OCI-M2 (cell line): ENCODE measurements around the gene ATP7A.
"Not testable (repeated sequence)": the region's sequence is repeated elsewhere in the genome, so short reads cannot be mapped to it uniquely, and the experiment has no call there.

Source experiments
- DNase-seq: peaks from one replicate; lab custom pipeline; 2025; ENCODE audit not compliant: unreplicated experiment; lab: John Stamatoyannopoulos, UW

The ATP7A gene

DNA sequence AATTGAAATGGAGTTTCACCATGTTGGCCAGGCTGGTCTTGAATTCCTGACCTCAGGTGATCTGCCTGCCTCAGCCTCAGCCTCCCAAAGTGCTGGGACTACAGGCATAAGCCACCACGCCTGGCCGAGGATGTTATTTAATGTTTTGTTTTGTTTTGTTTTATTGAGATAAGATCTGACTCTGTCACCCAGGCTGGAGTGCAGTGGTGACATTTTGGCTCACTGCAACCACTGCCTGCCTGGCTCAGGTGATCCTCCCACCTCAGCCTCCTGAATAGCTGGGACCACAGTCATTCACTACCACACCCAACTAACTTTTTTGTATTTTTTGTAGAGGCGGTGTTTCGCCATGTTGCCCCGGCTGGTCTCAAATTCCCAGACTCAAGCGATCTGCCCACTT lies 34.5 kb downstream of the ATP7A start:
- DNase-seq = not testable (repeated sequence)

GRCh38 chrX:77945910-77946545 lies 35.5 kb downstream of the ATP7A start:
- DNase-seq = no peak

- DNase-seq = no peak
These were observed 36.1 kb downstream of the ATP7A start for GRCh38 chrX:77946571-77946970.

DNA sequence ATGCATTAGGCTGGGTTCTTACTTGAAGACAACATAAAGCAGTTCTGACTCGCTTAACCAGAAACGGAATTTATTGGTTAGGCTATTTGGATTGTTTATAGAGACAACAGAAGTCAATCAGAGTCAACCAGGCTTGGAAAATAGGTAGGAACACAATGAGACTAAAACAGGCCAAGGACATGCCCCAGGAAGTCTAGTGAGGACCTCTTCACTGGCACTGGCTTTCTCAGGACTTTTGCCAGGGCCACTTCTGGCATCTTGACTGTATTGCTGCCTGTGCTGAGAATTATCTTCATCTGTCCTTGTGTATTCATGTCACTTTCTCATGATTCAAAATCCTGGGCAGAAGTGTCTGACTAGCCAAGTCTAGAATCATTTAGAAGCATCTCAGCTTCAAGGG lies 39.3 kb downstream of the ATP7A start:
- no peak for DNase-seq

DNA sequence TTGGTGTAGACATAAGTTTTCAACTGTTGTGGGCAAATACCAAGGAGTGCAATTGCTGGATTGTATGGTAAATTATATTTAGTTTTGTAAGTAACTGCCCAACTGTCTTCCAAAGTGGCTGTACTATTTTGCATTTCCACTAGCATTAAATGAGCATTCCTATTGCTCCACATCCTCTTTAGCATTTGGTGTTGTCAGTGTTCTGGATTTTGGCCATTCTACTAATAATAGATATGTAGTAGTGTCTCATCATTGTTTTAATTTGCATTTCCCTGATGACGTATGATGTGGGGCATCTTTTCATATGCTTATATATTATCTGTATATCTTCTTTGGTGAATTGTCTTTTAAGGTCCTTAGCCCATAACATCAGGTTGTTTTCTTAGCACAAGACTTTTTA lies 41.7 kb downstream of the ATP7A start:
- DNase-seq = no peak

GRCh38 chrX:77953302-77953701 lies 42.8 kb downstream of the ATP7A start:
- DNase-seq = no peak

- no peak for DNase-seq
These were observed 43.2 kb downstream of the ATP7A start for GRCh38 chrX:77953708-77954107.

DNA sequence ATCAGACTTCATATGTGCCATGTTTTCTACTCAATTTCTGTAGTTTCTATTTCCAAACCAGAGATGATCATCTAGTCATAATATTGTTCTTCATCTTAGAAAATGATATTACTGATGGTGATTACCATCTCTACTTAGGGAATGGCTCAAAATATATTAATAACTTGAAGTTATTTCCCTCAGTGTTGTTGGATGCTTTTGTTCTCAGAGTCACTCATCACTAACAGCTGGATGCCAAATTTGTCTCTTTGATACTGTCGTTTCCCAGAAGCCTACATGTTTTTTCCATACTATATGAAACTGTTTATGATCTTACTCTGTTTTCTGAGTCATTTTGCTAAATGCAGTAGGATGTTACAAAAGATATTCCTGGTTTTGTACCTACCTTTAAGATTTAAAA lies 50.1 kb downstream of the ATP7A start:
- no peak for DNase-seq

- DNase-seq = no peak
These were observed 50.6 kb downstream of the ATP7A start for GRCh38 chrX:77961063-77961462.

DNA sequence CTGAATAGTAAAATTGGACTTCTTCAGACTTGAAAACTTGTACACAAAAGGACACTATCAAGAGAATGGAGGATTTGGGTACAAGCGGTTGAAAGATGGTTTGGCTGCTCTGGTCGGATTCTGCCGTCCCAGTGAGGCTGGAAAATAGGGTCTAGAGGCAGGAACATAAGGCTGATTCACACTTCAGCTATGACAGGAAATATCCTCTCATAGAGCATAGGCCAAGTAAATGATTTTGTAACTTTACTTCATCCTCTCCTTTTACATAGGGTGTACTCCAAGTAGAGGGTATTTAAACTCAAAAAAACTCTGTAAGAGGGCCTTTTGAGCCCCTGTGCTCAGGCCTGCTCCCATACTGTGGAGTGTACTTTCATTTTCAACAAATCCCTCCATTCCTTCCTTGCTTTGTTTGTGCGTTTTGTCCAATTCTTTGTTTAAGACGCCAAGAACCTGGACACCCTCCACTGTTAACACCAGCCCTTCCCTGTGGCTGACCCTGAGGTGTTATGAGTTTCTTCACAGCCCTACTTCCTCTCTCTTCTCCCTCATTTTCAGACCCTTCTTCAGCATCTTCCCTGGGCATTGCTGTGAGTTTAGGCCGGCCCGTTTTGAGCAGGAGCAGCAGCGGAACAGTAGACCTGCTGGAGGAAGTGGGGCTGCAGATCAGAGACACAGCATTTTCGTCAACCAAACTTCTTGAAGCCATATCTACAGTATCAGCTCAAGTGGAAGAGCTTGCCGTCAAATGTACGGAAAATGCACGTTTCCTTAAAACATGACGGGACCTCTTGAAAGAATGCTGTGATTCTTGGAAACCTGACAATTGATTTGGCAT lies 51.8 kb downstream of the ATP7A start:
- DNase-seq = no peak

DNA sequence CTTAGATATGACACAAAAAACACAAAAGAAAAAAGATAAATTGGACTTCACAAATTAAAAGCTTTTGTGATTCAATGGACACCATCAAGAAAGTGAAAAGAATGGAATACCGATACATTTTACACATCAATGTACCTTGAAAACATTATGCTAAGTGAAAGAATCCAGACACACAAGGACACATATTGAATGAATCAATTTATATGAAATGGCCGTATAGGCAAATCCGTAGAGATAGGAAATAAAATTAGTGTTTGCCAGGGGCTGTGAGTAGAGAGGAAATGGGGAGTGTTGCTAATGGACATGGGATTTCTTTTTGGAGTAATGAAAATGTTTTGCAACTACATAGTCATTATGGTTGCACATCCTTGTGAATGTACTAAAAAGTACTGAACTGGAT lies 55.9 kb downstream of the ATP7A start:
- DNase-seq = no peak

- DNase-seq = no peak
These were observed 57.1 kb downstream of the ATP7A start for GRCh38 chrX:77967631-77968030.

GRCh38 chrX:77969538-77969937 lies 59.0 kb downstream of the ATP7A start, which contains the start of gene PGAM4:
Gene PGAM4, minus strand, starts transcription at chrX:77969638. Its CDS starts 0 bp downstream, at chrX:77969638.
- DNase-seq = no peak

DNA sequence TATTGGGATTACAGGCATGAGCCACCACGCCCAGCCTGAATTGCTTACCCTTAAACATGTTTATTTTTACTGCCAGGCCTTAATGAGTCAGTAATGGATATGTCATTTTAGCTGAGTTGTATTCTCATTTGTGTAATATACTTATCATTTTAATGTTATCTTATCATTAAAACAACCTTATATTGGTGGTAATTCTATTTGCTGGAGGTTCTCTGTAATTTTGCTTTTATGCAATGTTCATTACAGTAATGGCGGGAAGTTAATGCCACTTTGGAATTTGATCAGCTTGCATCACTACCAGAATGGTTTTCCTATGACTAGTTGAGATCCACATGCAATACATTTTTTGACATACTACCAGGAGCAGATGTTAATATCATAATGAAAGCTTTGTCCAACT lies 65.3 kb downstream of the ATP7A start:
- DNase-seq = no peak

DNA sequence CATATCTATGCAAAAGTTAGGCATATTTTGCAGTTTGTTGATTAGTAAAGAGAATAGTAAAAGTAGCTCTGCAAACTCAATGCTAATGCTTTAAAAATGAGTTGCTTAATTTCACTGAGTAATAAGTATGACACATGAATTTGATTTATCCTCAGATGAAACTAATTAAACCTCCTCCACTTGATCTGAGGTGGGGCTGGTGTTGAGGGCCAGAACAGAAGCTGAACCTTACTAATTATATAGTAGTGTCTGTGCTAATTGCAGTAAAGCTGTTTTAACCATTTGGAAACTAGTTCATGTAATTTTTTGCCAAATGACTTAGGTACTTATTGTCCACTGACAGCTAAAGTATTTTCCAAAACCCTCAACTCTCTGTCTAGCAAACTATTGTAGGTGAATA lies 66.6 kb downstream of the ATP7A start:
- DNase-seq = no peak

DNA sequence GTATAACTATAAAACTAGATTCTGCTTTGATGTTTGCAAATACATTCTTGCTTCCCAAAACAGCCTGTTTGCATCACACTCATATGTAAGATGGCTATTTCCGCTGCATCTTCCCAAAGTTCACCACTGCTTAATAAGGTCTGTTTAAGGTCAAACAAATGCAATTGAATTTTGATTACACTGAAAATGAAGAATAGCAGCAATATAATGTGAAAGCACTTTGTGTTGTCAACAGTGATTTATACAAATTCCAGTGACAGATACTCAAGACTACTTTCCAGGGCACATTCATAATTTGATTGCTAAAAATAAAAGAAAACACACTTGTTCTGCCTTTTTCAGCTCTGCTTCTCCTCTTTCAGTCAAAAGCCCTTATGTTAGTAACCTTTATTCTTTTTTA lies 67.0 kb downstream of the ATP7A start:
- DNase-seq = no peak

GRCh38 chrX:77979870-77980269 lies 69.4 kb downstream of the ATP7A start:
- DNase-seq = no peak

- DNase-seq = no peak
These were observed 101.4 kb downstream of the ATP7A start for GRCh38 chrX:78011846-78012245.

DNA sequence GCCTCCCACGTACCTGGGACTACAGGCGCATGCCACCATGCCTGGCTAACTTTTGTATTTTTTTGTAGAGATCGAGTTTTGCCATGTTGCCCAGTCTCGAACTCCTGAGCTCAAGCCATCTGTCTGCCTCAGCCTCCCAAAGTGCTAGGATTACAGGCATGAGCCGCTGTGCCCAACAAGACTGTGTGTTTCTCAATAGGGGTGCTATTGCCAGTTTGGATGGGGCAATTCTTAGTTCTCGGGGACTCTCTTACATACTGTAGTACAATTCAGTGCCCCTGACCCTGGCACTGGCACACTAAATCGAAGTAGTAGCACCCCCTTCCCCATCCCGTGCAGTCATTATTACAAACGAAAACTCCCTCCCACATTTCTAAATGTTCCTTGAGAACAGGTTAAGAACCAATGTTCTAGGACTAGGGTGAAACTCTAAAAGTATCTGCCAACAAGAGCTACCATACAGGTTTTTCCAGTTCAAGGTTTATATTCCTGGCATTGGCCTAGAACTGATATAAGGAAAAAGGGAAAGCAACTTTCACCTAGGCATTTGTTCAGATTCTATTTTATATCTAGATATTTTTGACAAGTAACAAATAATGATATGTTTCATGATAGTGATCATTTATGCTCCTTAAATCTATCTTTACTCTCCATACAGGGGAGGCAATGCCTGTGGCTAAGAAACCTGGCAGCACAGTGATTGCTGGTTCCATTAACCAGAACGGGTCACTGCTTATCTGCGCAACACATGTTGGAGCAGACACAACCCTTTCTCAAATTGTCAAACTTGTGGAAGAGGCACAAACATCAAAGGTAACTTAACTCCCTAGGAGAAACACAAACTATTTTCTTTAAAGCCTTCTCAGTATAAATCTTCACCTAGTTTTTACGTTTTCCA lies 109.3 kb downstream of the ATP7A start:
- no peak for DNase-seq

GRCh38 chrX:78024349-78025059 lies 114.0 kb downstream of the ATP7A start:
- DNase-seq = no peak

GRCh38 chrX:78027798-78028197 lies 117.3 kb downstream of the ATP7A start:
- DNase-seq = no peak
